Measurements from ENCODE around the gene MGAT1. TPM values are rescaled to one million over a fixed set of nuclear protein-coding genes. Genes with fewer than 3 reads are reported as not detected.

Gene MGAT1
- total RNA-seq (2021) (48.7 and 49.9 TPM in 2 replicates), Bru-seq, nascent RNA (percentile 65 among the genes with signal in this experiment), BruChase-seq, experiment 1, labeled RNA remaining after a 2-hour chase (percentile 66 among the genes with signal in this experiment), BruChase-seq, experiment 2, labeled RNA remaining after a 6-hour chase (percentile 72 among the genes with signal in this experiment)
- long read RNA-seq, transcript MGAT1-203 (3 exons, 3,077 nt): minor isoform, 19 of 138 reads
- long read RNA-seq, transcript MGAT1-201 (2 exons, 2,761 nt): major isoform, 90 of 138 reads
- long read RNA-seq, partial matches to known transcripts: 4 of 138 reads
- long read RNA-seq, other reads (novel, unspliced or antisense): 23 of 138 reads

GRCh38 chr5:180802325-180803180, at the start of gene MGAT1:
Gene MGAT1 (minus strand): TSS chr5:180802806. CDS start chr5:180792971, 9,835 bp downstream.
- BruUV-seq (replicated peaks): no TSS peak
- no peaks in the 10 kb centered on the region for H3K27me3 ChIP-seq (replicated peaks; ENCODE audit: insufficient read depth, low read depth, low read length, poor library complexity)
- peaks cover 23% of the 10 kb centered on the region for H3K4me1 ChIP-seq (ENCODE audit: insufficient read depth, low read length, poor library complexity, severe bottlenecking)
- intact Hi-C loops (cut with micrococcal nuclease; ENCODE audit: unreplicated experiment): no loop called here
- H3K36me3 ChIP-seq (ENCODE audit: insufficient read depth, low read length, poor library complexity, severe bottlenecking): no peaks in the 10 kb centered on the region
- H3K4me3 ChIP-seq (ENCODE audit: low read depth, low read length, poor library complexity, severe bottlenecking): peak within 1 kb of the TSS; percentile 89
- ChIA-PET POLR2A (ENCODE audit: low non-redundant PET) (interaction anchor here (0.6 kb wide), 2 partner anchors 8 to 9 kb away, joined by 3 to 7 read pairs; no protein-coding TSS in a partner anchor), CTCF (no interaction called here)
- TF ChIP-seq EZH2 (IDR thresholded peaks at IDR 0.05; ENCODE audit: borderline replicate concordance, low read depth, low read length, poor library complexity, severe bottlenecking): no peak
- TF ChIP-seq CTCF (conservative IDR thresholded peaks at IDR 0.05; ENCODE audit: low read depth, low read length): no peak
- H3K9me3 ChIP-seq (ENCODE audit: low read depth, low read length, poor library complexity, severe bottlenecking): no peaks in the 10 kb centered on the region
- DNase-seq (ENCODE audit: low spot score): peak; percentile 81
- H3K27ac ChIP-seq (ENCODE audit: low read depth, low read length, poor library complexity, severe bottlenecking): peak within 1 kb of the TSS; percentile 88

GRCh38 chr5:180850434-180851078, 48.0 kb upstream of the MGAT1 start:
- TF ChIP-seq CTCF (conservative IDR thresholded peaks at IDR 0.05; ENCODE audit: low read depth, low read length) (no peak), EZH2 (IDR thresholded peaks at IDR 0.05; ENCODE audit: borderline replicate concordance, low read depth, low read length, poor library complexity, severe bottlenecking) (no peak)
- peaks cover 75% of the 10 kb centered on the region for H3K9me3 ChIP-seq (ENCODE audit: low read depth, low read length, poor library complexity, severe bottlenecking)
- no peaks in the 10 kb centered on the region for H3K4me1 ChIP-seq (ENCODE audit: insufficient read depth, low read length, poor library complexity, severe bottlenecking)
- no peaks in the 10 kb centered on the region for H3K27me3 ChIP-seq (replicated peaks; ENCODE audit: insufficient read depth, low read depth, low read length, poor library complexity)
- peaks cover 68% of the 10 kb centered on the region for H3K36me3 ChIP-seq (ENCODE audit: insufficient read depth, low read length, poor library complexity, severe bottlenecking)
- no peak for DNase-seq (ENCODE audit: low spot score)
- H3K27ac ChIP-seq (ENCODE audit: low read depth, low read length, poor library complexity, severe bottlenecking): no peak overlapping the region
- H3K4me3 ChIP-seq (ENCODE audit: low read depth, low read length, poor library complexity, severe bottlenecking): no peak overlapping the region
- ChIA-PET POLR2A (ENCODE audit: low non-redundant PET) (no interaction called here), CTCF (no interaction called here)
- intact Hi-C loops (cut with micrococcal nuclease; ENCODE audit: unreplicated experiment): no loop called here
- BruUV-seq (replicated peaks): TSS peak; percentile 7

- Histone ChIP-seq H3K27ac (ENCODE audit: low read depth, low read length, poor library complexity, severe bottlenecking) (no peak overlapping the region), H3K9me3 (ENCODE audit: low read depth, low read length, poor library complexity, severe bottlenecking) (peaks cover 81% of the 10 kb centered on the region), H3K27me3 (replicated peaks; ENCODE audit: insufficient read depth, low read depth, low read length, poor library complexity) (no peaks in the 10 kb centered on the region), H3K4me1 (ENCODE audit: insufficient read depth, low read length, poor library complexity, severe bottlenecking) (no peaks in the 10 kb centered on the region), H3K36me3 (ENCODE audit: insufficient read depth, low read length, poor library complexity, severe bottlenecking) (peaks cover 65% of the 10 kb centered on the region), H3K4me3 (ENCODE audit: low read depth, low read length, poor library complexity, severe bottlenecking) (no peak overlapping the region)
- POLR2A ChIA-PET (ENCODE audit: low non-redundant PET): no interaction called here
- DNase-seq (ENCODE audit: low spot score): no peak
- intact Hi-C loops (cut with micrococcal nuclease; ENCODE audit: unreplicated experiment): no loop called here
- CTCF ChIA-PET: no interaction called here
- TF ChIP-seq EZH2 (IDR thresholded peaks at IDR 0.05; ENCODE audit: borderline replicate concordance, low read depth, low read length, poor library complexity, severe bottlenecking): no peak
- no peak for TF ChIP-seq CTCF (conservative IDR thresholded peaks at IDR 0.05; ENCODE audit: low read depth, low read length)
- BruUV-seq (replicated peaks): no TSS peak
Measured at GRCh38 chr5:180849827-180850226, 47.2 kb upstream of the MGAT1 start.

All from A673 (cell line).